GM12873 (cell line): ENCODE measurements around the gene MYL6.

ENCODE experiments used
- TF ChIP-seq, protein P1 (sequence below): IDR thresholded peaks from 2 replicates; pipeline ENCODE4 v1.5.1; 2012; ENCODE audit warnings: low read depth, mild to moderate bottlenecking, moderate library complexity, low read length, control low read depth; ENCODE audit not compliant: insufficient read depth; ENCODE audit errors: missing control alignments

Gene MYL6

GRCh38 chr12:56205445-56205844 lies 47.3 kb downstream of the MYL6 start:
- TF ChIP-seq, protein P1, sequence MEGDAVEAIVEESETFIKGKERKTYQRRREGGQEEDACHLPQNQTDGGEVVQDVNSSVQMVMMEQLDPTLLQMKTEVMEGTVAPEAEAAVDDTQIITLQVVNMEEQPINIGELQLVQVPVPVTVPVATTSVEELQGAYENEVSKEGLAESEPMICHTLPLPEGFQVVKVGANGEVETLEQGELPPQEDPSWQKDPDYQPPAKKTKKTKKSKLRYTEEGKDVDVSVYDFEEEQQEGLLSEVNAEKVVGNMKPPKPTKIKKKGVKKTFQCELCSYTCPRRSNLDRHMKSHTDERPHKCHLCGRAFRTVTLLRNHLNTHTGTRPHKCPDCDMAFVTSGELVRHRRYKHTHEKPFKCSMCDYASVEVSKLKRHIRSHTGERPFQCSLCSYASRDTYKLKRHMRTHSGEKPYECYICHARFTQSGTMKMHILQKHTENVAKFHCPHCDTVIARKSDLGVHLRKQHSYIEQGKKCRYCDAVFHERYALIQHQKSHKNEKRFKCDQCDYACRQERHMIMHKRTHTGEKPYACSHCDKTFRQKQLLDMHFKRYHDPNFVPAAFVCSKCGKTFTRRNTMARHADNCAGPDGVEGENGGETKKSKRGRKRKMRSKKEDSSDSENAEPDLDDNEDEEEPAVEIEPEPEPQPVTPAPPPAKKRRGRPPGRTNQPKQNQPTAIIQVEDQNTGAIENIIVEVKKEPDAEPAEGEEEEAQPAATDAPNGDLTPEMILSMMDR: peak; percentile 40

DNA sequence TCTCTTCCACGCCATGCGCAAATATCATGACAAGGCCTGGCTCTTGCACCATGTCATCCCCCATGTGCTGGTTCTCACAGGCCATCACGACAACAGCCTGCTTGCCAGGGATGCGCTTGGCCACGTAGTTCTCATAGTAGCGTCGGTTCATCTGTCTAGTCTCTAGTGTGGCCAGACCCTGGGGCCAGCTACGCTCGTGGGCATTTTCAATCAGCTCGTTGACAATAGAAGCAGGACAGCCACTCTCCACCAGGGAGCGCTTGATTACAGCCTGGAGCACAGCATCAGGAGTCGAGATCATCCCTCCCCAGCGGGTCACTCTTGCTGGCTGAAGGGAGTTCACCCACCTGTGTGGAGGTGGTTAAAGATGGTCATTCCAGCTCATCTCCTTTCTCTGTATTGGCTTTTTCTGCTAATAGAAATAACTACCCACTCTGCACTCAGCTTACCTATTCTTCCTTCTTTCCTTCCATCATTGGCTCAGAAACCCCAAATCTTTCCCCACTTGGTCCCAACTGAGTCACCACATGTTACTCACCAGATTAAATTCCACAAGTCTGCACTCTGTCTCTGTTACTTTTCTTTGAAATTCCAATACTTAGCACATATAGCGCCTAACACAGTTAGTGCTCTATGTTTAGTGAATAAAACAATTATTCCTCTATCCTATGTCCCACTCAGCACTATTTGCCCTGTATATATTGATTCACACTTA lies 48.5 kb downstream of the MYL6 start:
- TF ChIP-seq, protein P1: peak; percentile 74

DNA sequence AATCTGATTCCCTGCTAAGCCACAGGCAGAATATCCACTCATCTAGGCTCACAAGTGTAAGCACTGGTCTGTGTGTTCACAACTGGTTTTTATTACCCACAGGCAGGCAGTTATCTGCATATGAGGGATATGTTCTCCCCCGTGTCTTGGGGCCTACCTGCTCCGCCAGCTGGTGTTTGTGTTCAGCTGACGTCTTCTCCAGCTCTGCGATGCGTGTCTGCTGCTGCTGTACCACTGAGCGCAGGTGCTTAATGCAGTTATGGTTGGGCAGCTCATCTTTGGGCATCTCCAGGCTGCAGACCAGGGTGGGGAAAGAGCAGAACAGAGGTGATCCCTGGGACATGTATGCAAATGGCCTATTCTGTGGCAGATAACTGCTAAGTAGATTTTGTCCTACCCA lies 49.8 kb downstream of the MYL6 start:
- TF ChIP-seq, protein P1: no peak
